NCI-H2227 (cell line): ENCODE results near the gene KCNF1.

ENCODE experiments used
- DNase-seq: peaks from one replicate; lab custom pipeline; 2025; ENCODE audit not compliant: unreplicated experiment; lab: John Stamatoyannopoulos, UW

KCNF1 gene

GRCh38 chr2:10961490-10961875 is 49.7 kb downstream of the KCNF1 start:
- DNase-seq, result no peak

GRCh38 chr2:10962004-10962403 is 50.3 kb downstream of the KCNF1 start:
- no peak for DNase-seq

- DNase-seq, result no peak
Measured at GRCh38 chr2:10963155-10963554, 51.4 kb downstream of the KCNF1 start.
